Esophagus mucosa (tissue), 1 donor: ENCODE data around the gene HSPA1L. TPM values are rescaled to one million over a fixed set of nuclear protein-coding genes. Genes with fewer than 3 reads are reported as not detected.
"Not testable (repeated sequence)": the region's sequence is repeated elsewhere in the genome, so short reads cannot be mapped to it uniquely, and the experiment has no call there.

ENCODE experiments used
- ATAC-seq: fragments of 200-7000 bp; cut with Tn5 transposase; one replicate; pipeline ENCODE4 v1.9.1; 2020
- total RNA-seq: library from RNA; stranded (reverse); gene quantifications from one replicate; pipeline ENCODE4 v1.2.4, GENCODE V29; 2023
- donor health status: DM: yes; HTN: yes; CAD: no.

Gene HSPA1L
- total RNA-seq, 1 donor from 2014 or later = 0.44 TPM

DNA sequence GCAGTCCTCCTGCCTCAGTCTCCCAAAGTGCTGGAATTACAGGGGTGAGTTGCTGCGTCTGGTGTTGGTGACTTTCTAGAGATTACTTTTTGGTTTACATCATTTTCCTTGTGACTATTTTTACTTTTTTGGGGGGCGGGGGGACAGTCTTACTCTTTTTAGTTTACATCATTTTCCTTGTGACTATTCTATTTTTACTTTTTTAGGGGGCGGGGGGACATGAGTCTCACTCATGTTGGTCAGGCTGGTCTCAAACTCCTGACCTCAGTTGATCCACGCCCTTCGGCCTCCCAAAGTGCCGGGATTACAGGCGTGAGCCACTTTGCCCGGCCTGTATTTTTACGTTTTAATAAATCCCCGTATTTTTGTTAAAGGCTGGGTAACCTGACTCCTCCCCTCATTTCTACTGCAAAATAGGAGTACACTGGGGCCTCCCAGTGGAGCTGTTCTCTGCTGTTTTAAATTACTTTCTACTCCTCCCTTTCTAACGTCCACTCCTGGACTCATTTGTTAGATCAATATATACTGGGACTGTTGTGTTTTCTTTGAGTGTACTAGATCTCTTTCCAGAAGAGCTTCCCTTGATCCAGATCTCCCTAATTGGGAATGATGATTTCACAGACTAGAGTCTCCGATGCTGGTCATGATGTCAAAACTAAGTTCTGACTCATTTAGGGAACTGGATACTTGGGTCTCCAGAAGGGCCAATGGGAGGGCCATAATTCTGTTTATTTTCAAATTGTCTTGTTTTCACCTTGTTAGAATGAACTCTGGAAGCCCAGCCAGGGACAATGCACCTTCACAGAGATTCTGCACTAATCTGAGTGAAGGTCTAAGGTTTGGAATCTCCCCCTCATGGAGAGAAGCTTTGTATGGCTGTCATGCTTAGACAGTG, 21.6 kb upstream of the HSPA1L start:
- ATAC-seq = no peak

DNA sequence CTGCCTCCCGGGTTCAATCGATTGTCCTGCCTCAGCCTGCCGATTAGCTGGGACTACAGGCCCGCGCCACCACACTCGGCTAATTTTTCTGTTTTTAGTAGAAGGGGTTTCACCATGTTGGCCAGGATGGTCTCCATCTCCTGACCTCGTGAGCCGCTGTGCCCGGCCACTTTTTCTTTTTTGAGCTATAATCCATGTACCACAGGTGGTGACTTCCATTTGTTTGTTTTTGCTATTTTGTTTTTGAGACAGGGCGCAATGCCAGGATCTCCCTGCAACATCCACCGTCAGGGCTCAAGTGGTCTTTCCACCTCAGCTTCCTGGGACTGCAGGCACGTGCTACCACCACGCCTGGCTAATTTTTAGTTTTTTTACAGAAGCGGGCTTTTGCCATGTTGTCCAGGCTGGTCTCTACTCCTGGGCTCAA, 21.0 kb upstream of the HSPA1L start:
- ATAC-seq = no peak

DNA sequence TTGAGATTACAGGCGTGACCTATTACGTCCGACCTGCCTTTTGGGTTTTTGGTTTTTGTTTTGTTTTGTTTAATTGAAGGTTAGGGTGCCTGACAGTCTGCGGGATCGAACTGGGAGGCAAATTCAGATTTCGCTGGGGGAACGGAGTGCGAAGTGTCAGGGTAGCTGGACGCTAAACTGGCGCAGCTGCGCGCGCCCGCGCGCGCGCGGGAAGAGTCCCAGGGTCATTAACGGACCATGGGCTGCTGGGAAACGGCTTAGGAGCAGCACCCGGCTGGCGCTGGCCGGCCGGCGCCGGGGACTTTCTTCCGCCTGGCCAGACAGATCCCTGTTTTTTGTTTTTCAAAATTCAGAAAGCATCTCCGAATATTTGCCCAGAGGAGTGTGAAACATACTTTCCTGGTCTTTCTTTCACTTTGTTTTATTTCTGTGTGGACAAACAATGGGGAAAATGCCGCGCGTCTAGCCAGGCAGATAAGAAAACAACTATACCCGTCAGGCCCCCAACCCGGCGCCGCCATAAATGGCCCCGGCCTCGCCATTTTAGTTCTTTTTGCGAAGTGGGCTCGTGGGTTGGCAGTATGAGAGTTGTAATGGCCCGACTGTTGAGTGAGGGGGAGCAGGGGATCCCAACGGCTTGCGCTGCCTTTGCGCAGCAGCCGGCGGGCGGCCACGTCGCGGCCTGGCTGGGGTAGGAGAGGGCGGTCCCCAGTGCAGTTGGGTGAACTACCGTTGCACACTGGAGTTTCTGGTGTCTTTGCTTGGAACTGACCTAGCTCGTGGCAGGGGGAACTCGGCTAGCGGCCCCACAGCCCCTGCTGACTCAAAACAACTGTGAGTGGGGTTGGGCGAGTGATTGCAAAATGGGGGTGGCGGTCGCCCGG, 19.5 kb upstream of the HSPA1L start:
- peak; percentile 66 for ATAC-seq

DNA sequence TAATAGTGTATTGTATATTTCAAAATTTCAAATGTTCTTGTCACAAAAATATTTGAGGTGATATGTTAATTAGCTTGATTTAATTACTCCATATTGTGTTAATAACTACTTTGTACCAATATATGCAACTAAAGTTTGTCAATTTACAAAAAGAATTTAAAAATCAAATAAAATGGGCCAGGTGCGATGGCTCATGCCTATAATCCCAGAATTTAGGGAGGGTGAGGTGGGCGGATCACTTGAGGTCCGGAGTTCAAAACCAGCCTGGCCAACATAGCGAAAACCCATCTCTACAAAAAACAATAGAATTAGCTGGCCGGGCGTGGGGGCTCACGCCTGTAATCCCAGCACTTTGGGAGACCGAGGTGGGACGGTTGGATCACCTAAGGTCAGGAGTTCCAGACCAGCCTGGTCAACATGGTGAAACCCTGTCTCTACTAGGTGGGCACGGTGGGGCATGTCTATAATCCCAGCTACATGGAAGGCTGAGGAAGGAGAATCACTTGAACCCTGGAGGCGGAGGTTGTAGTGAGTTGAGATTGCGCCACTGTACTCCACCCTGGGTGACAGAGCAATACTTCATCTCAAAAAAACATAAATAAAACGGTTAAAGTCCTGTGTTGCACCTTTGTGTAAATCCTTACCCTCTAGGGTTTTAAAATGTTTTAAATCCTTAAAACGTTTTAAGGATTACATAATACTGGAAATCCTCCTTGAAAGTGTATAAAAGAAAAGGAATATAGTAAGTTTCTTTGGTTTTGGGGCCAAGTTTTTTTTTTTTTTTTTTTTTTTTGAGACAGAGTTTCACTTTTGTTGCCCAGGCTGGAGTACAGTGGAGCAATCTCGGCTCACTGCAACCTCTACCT, 16.5 kb upstream of the HSPA1L start:
- ATAC-seq = no peak

DNA sequence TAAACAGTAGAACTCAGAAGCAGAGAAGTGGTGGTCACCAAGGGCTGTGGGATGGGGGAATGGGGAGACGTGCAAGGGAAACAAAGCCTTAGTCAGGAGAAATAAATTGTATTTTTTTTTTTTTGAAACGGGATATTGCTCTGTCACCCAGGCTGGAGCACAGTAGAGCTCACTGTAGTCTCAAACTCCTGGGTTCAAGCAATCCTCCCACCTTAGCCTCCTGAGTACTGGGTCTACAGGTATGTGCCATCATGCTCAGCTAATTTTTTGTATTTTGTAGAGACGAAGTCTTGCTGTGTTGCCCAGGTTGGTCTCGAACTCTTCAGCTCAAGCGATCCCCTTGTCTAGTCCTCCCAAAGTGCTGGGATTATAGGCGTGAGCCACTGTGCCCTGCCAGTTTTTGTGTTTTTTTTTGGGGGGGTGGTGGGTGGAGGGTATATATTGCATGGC, 15.8 kb upstream of the HSPA1L start:
- ATAC-seq = no peak

DNA sequence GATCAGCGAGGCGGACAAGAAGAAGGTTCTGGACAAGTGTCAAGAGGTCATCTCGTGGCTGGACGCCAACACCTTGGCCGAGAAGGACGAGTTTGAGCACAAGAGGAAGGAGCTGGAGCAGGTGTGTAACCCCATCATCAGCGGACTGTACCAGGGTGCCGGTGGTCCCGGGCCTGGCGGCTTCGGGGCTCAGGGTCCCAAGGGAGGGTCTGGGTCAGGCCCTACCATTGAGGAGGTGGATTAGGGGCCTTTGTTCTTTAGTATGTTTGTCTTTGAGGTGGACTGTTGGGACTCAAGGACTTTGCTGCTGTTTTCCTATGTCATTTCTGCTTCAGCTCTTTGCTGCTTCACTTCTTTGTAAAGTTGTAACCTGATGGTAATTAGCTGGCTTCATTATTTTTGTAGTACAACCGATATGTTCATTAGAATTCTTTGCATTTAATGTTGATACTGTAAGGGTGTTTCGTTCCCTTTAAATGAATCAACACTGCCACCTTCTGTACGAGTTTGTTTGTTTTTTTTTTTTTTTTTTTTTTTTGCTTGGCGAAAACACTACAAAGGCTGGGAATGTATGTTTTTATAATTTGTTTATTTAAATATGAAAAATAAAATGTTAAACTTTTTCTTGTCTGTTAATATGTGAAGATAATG, 14.7 kb upstream of the HSPA1L start:
- ATAC-seq = no peak

DNA sequence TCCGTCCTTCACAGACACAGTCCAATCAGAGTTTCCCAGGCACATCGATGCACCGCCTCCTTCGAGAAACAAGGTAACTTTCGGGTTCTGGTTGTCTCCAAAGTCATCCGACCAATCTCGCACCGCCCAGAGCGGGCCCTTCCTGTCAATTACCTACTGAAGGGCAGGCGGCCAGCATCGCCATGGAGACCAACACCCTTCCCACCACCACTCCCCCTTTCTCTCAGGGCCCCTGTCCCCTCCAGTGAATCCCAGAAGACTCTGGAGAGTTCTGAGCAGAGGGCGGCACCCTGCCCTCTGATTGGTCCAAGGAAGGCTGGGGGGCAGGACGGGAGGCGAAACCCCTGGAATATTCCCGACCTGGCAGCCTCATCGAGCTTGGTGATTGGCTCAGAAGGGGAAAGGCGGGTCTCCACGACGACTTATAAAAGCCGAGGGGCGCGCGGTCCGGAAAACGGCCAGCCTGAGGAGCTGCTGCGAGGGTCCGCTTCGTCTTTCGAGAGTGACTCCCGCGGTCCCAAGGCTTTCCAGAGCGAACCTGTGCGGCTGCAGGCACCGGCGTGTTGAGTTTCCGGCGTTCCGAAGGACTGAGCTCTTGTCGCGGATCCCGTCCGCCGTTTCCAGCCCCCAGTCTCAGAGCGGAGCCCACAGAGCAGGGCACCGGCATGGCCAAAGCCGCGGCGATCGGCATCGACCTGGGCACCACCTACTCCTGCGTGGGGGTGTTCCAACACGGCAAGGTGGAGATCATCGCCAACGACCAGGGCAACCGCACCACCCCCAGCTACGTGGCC, 12.4 kb upstream of the HSPA1L start, which contains the start of gene HSPA1B:
HSPA1B (plus strand) TSS at position 453 of the 794 bp plus-strand sequence; CDS start at position 666, 213 bp downstream.
- peak; percentile 93 for ATAC-seq

DNA sequence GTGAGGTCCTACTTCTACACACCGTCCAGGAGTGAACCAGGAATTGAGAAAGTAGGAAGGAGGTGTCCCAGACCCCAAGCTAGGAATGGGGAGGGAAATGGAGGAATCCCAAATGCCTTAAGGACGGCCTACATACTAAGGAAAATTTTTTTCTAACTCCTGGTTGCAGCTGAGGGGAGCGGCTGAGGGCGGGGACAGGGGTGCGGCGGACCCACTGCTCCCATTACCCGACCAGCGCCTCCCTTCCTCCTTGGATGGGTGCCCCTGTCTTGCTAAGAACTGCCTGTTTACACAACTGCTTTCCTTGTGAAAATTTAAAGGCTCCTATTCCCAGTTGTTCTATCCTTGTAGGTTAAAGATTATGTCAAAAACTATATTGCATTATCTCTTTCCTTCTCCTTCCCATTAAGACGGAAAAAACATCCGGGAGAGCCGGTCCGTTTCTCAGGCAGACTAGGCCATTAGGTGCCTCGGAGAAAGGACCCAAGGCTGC, 11.8 kb upstream of the HSPA1L start:
- peak; percentile 59 for ATAC-seq

DNA sequence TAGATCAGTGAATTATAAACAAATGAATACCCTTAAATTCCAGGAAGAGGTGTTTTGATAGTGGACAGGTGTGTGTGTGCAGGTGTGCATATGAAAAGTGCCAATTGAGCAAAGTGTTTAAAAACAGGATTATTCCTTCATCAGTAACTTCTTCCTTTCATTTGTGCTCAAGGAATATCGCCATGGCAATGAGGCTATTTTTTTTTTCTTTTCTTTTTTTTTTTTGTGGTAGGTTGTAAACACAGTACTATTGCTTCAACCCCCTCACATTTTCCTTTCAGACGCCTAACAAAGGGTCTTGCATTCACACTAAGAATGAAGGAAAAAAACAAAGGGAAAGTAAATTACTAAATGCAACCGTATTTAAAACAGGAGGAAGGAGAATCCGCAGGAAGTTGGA, 10.5 kb upstream of the HSPA1L start:
- no peak for ATAC-seq

DNA sequence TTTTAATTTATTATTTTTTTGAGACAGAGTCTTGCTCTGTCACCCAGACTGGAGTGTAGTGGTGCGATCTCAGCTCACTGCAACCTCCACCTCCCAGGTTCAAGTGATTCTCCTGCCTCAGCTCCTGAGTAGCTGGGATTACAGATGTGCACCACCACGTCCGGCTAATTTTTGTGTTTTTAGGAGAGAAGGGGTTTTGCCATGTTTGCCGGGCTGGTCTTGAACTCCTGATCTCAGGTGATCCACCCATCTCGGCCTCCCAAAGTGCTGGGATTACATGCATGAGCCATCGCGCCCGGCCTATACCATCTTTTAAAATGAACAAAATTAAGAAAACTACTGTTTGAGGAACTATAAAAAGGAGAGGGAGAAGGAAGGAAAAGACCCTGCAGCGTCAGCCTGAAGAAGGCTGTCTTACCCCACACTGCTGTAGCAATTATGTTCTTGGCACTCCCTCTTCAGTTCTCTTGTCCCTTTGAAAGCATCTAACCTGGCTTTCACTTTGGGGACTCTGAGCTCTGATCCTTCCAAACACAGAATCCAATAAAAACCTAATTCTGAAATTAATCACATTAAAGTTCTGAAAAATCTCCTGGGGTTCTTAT, 8.6 kb upstream of the HSPA1L start:
- not testable (repeated sequence) for ATAC-seq

DNA sequence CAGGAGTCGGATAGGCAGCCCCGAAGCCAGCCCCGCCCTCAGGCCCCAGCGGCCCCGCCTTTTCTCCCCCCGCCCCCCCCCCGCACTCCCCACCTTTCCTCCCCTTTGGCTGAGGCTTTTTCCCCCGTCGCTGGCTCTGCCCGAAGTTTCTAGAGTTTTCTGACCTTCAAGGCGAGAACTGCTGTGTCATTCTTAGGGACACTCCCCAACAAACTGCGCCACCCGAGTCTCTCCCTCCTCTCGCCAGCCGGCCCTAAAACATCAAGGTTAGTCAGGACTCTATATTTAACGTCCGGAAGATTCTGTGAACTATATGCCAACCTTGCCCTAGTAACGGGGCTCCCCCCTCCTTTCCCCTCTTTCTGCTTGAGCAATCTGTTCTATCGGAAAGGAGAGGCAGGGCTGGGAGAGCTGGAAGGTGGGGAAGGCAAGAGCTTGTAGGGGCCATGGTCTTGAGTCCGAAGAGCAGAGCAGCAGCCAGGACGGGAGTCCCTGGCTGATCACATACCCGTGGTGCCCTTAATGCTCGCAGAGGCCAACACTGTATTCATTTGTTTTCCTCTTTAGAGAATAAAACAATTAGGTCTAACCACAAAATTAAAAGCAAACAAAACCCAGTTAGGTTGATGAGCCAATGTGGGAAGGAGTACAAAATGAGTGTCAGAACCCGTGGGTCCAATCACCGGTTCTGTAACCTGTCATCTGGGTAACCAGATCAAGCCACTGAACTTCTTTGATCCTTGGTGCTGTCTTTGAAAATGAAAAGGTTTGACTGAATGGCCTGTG, 7.1 kb upstream of the HSPA1L start:
- peak; percentile 51 for ATAC-seq

DNA sequence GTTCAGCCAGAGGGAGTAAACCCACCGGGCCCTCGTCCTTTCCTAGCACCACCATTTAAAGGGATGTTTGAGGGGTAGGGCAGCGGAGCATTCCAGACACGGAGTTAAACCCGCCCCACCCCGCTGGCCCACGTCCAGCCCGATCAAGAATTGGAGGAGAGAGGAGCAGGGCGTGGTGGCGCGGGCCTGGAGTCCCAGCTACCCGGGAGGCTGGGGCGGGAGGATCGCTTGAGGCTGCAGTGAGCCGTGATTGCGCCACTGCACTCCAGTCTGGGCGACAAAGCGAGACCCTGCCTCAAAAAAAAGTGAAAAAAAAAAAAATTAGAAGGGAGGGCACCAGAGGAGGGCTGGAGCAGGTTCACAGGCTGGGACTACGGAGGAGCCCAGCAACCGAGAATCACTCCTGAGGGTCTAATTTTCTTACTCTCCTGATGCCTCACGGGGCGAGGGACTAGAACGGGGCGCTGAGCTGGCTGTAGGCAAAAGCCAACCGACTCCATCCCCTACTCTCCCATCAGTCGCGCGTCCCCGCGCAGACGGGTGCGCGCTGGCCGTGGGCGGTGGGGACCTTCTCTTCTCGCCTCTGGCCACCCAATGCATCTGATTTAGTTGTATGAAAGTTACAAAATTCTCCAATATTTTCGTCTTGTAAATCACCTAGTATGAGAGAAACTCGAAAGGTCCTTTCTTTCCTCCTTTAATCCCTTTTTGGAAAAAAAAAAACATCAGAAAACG, 6.4 kb upstream of the HSPA1L start:
- ATAC-seq = peak; percentile 35

DNA sequence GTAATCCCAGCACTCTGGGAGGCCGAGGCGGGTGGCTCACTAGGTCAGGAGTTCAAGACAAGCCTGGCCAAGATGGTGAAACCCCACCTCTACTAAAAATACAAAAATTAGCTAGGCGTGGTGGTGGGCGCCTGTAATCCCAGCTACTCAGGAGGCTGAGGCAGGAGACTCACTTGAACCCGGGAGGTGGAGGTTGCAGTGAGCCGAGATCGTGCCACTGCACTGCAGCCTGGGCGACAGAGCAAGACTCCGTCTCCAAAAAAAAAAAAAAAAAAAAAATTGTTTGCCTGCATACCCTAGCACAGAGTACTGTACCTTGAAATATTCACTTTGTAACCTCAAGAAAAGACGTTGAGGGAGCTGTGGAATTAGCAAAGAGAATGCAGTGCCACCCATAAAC, 5.3 kb upstream of the HSPA1L start:
- ATAC-seq = not testable (repeated sequence)

DNA sequence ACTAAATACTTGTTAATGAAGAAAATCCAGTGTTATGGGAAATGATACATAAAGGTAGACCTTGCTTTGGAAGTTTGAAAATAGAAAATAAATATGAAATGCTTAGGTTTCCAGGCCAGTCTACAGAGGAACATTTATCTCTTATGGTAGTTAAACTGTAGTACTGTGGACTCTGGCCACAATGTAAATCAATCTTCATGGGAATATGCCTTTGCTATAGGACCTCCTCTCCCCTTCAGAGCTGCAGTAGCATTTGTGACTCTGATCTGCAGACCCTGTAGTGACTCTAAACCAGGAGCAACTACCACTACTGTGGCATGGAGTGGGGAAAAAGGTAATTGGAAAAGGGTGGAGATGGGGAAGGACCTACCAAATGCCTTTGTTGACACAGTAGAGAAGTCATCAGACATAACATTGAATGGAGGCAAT, 4.8 kb upstream of the HSPA1L start:
- no peak for ATAC-seq

DNA sequence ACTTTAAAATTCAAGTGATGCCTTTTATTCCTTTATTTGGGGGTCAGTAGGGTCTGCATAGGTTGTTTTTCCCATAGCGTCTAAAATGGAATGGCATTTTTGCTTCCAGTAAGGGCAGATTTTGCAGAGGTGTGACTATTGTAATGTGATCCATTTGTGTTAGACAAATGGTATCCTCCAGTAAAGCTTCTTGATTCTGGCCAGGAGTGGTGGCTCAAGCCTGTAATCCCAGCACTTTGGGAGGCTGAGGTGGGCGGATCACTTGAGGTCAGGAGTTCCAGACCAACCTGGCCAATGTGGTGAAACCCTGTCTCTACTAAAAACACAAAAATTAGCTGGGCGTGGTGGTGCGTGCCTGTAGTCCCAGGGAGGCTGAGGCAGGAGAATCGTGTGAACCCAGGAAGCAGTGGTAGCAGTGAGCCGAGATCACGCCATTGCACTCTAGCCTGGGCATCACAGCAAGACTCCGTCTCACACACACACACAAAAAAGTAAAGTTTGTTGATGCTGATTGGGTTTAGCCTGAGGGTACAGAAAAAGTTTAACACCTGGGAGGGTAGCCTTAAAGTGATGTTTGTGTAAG, 2.9 kb upstream of the HSPA1L start:
- ATAC-seq = not testable (repeated sequence)

DNA sequence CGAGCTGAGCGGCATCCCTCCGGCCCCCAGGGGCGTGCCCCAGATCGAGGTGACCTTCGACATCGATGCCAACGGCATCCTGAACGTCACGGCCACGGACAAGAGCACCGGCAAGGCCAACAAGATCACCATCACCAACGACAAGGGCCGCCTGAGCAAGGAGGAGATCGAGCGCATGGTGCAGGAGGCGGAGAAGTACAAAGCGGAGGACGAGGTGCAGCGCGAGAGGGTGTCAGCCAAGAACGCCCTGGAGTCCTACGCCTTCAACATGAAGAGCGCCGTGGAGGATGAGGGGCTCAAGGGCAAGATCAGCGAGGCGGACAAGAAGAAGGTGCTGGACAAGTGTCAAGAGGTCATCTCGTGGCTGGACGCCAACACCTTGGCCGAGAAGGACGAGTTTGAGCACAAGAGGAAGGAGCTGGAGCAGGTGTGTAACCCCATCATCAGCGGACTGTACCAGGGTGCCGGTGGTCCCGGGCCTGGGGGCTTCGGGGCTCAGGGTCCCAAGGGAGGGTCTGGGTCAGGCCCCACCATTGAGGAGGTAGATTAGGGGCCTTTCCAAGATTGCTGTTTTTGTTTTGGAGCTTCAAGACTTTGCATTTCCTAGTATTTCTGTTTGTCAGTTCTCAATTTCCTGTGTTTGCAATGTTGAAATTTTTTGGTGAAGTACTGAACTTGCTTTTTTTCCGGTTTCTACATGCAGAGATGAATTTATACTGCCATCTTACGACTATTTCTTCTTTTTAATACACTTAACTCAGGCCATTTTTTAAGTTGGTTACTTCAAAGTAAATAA, 2.2 kb upstream of the HSPA1L start:
- not testable (repeated sequence) for ATAC-seq

DNA sequence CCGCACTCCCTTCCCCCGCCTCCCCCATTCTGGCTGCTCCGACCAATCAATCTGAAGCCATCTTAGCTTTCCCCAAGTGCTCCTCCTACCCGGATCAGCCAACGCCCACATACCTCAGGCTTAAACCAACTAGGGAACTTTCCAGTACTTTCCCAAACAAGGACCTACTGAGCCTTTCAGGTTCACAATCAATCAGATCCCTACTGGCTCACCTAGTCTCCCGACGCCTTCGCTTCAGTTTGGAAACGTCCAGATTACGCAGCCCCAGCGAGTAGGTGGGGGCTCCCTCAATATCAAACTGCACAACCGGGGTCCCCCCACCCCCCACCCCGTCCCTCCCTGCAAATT, 432 bp downstream of the HSPA1L start:
- ATAC-seq = peak; percentile 86
